IPS DF 19.7 (cell line): ENCODE measurements around the gene TDRKH.
"Not testable (repeated sequence)": the region's sequence is repeated elsewhere in the genome, so short reads cannot be mapped to it uniquely, and the experiment has no call there.

Experiments
- DNase-seq: peaks from one replicate; pipeline ENCODE4 v3.0.0-alpha.2; 2013; ENCODE audit warnings: low read depth, low spot score

TDRKH gene

GRCh38 chr1:151801846-151802245 lies 11.5 kb upstream of the TDRKH start:
- DNase-seq, result no peak

DNA sequence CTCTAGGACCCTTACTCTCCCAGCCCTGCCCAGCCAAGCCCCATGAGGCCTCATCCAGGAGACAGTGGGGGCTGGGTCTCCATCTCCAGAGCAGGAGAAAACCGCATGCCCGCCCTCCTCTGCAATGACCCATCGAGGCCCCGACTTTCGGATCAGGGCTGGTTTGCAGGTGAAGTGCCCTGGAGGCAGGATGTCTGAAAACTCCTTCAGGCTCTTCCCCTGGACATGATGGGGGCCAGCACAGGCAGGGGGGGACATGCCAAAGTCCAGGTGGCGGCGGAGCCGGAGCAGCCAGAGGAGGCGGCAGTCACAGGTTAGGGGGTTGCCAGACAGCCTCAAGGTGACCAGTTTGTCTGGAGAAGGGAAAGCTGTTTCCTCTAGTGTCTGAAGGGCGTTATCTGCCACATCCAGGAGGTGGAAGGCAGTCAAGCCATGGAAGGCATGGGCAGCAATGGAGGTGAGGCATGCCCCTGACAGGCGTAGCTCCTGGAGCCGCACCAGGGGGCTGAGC lies 11.1 kb upstream of the TDRKH start:
- no peak for DNase-seq

GRCh38 chr1:151800830-151801229 lies 10.5 kb upstream of the TDRKH start:
- DNase-seq, result no peak

DNA sequence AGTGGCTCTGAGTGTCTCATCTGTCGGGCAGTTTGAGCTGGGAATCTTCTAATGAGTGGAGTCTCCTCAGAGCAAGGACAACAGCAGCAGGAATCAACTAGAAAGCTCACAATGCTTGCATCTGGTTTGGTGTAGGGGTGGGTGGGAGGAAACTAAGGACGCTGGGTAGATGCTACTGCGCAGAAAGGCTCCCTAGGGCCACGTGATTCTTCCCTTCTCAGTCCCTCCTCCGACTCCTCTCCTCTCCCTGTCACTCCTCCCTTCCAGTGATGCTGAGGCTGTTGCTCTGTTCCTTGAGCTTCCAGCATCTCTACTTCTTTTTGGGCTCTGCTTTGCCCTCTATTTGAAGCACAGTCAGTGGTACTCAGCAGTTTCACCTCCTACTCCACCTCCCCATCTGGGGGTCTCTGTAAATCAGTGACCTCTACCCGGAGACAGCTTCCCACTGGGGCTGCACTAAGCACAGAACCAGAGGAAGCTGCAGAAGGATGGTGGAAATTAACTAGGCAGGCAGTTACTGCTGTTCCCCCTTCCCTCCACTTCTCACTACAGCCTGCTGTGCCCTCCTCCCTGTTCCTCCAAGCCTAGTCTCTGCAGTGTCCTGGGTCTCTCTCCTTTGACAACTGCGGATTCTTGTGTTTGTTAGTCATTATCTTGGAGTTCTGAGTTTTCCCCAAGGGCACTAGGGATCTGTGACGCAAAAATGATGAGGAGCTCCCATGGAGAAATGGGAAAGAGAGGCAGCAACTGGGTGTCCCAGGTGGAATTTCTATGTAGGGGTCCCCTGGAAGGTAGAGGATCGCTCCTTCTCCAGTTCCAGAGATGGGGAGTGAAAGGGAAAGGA lies 9.1 kb upstream of the TDRKH start:
- DNase-seq, result no peak

GRCh38 chr1:151798571-151798970 lies 8.3 kb upstream of the TDRKH start:
- DNase-seq, result no peak

GRCh38 chr1:151790940-151791651 lies 796 bp upstream of the TDRKH start:
- DNase-seq, result no peak

- DNase-seq, result no peak
Measured at GRCh38 chr1:151787689-151788088, 2.6 kb downstream of the TDRKH start.

DNA sequence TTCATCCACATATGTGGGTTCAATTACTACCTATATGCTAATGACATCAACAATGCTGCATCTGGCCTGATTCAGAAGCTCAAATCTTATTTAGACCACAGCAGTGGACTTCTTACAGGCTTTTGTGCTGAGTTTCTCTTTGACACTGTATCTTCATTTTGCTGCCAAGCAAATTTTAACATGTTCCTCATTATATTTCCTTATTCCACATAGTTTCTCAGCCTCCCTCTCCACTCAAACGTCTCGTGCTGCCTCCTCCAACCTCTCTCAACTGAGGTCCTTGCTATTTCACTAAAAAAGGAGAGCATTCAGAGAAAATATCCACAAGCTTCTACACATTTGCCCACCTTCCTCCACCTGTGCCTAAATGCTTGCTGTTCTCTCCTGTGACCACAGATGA lies 6.5 kb downstream of the TDRKH start:
- no peak for DNase-seq

GRCh38 chr1:151782741-151783140 lies 7.6 kb downstream of the TDRKH start:
- no peak for DNase-seq

GRCh38 chr1:151782026-151782425 lies 8.3 kb downstream of the TDRKH start:
- not testable (repeated sequence) for DNase-seq

GRCh38 chr1:151780736-151781135 lies 9.6 kb downstream of the TDRKH start:
- DNase-seq, result not testable (repeated sequence)

- no peak for DNase-seq
Measured at GRCh38 chr1:151779852-151780251, 10.4 kb downstream of the TDRKH start.

- no peak for DNase-seq
Measured at GRCh38 chr1:151777317-151777716, 13.0 kb downstream of the TDRKH start.

DNA sequence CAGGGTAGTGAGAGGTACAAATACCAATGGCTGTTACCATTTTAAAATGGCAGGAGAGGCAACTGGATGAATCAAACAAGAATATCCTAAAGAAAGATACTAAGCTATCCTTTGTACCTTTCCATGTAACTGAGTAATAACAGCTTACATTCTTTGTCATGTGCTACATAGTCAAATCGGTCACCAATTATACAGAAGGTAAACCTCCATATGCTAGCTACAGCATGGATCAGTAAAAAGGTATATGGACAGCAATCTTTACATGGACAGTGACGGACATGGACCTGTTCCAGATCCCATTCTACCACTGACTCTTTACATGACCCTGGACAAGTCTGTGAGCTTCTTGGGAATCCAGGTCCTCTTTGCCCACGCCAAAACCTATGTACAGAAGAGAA lies 13.6 kb downstream of the TDRKH start:
- no peak for DNase-seq

GRCh38 chr1:151775894-151776664 lies 14.2 kb downstream of the TDRKH start:
- no peak for DNase-seq

GRCh38 chr1:151774256-151774922 lies 15.9 kb downstream of the TDRKH start:
- no peak for DNase-seq

GRCh38 chr1:151773702-151774101 lies 16.6 kb downstream of the TDRKH start:
- DNase-seq, result no peak

DNA sequence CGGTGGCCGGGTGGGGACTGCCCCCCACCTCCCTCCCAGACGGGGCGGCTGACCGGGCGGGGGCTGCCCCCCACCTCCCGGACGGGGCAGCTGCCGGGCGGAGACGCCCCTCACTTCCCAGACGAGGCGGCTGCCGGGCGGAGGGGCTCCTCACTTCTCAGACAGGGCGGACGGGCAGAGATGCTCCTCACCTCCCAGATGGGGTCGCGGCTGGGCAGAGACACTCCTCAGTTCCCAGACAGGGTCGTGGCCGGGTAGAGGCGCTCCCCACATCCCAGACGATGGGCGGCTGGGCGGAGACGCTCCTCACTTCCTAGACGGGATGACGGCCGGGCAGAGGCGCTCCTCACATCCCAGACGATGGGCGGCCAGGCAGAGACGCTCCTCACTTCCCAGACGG lies 21.0 kb downstream of the TDRKH start:
- DNase-seq, result not testable (repeated sequence)

- not testable (repeated sequence) for DNase-seq
Measured at GRCh38 chr1:151768351-151769066, 21.8 kb downstream of the TDRKH start.

- DNase-seq, result no peak
Measured at GRCh38 chr1:151763990-151764389, 26.3 kb downstream of the TDRKH start.
